HL-60/S4 treated with phorbol 12-myristate 13-acetate at 8.2 ng/mL for 4 days and 3 days (cell line): ENCODE results near the gene PGBD2.
"Not testable (repeated sequence)": the region's sequence is repeated elsewhere in the genome, so short reads cannot be mapped to it uniquely, and the experiment has no call there.

ENCODE experiments used
- in situ Hi-C: fragments of 300-500 bp; cut with MboI; formaldehyde crosslinking; loops from 2 replicates; pipeline ENCODE4 v1.15.0; 2022; ENCODE audit warnings: low sequenced_read_pairs

The PGBD2 gene

GRCh38 chr1:248926401-248927182 is 20.6 kb downstream of the PGBD2 start:
- in situ Hi-C loops, result no loop called here

GRCh38 chr1:248927283-248927682 is 21.2 kb downstream of the PGBD2 start:
- in situ Hi-C loops, result not testable (repeated sequence)

- in situ Hi-C loops, result not testable (repeated sequence)
These were observed 22.1 kb downstream of the PGBD2 start for GRCh38 chr1:248928122-248928521.

- in situ Hi-C loops, result not testable (repeated sequence)
These were observed 24.0 kb downstream of the PGBD2 start for GRCh38 chr1:248930037-248930436.

- in situ Hi-C loops, result not testable (repeated sequence)
These were observed 32.3 kb downstream of the PGBD2 start for GRCh38 chr1:248938173-248938809.

- in situ Hi-C loops, result not testable (repeated sequence)
These were observed 38.3 kb downstream of the PGBD2 start for GRCh38 chr1:248944134-248944999.

- in situ Hi-C loops, result not testable (repeated sequence)
These were observed 39.0 kb downstream of the PGBD2 start for GRCh38 chr1:248945000-248945423.

GRCh38 chr1:248945453-248945852 is 39.4 kb downstream of the PGBD2 start:
- in situ Hi-C loops, result not testable (repeated sequence)

GRCh38 chr1:248945856-248946416 is 39.9 kb downstream of the PGBD2 start:
- in situ Hi-C loops, result not testable (repeated sequence)
